ENCODE results near the gene KRTAP5-2. TPM values are rescaled to one million over a fixed set of nuclear protein-coding genes. Genes with fewer than 3 reads are reported as not detected.

Gene KRTAP5-2
- total RNA-seq, 1 donor from 2014 or later = not detected

- TF ChIP-seq CTCF (IDR thresholded peaks at IDR 0.05; ENCODE audit: unreplicated experiment) = no peak
- H3K4me3 Mint-ChIP-seq (ENCODE audit: unreplicated experiment) = no peak overlapping the region
- H3K9me3 Mint-ChIP-seq (ENCODE audit: unreplicated experiment) = no peaks in the 10 kb centered on the region
- no peak for DNase-seq (ENCODE audit: low spot score)
- H3K27me3 Mint-ChIP-seq (ENCODE audit: unreplicated experiment) = peaks cover 12% of the 10 kb centered on the region
- H3K4me1 Mint-ChIP-seq (ENCODE audit: unreplicated experiment) = no peaks in the 10 kb centered on the region
- H3K27ac Mint-ChIP-seq (ENCODE audit: unreplicated experiment) = no peak overlapping the region
- no peaks in the 10 kb centered on the region for H3K36me3 Mint-ChIP-seq (ENCODE audit: low read depth, unreplicated experiment)
Observed at GRCh38 chr11:1557904-1558774, 40.0 kb downstream of the KRTAP5-2 start.

DNA sequence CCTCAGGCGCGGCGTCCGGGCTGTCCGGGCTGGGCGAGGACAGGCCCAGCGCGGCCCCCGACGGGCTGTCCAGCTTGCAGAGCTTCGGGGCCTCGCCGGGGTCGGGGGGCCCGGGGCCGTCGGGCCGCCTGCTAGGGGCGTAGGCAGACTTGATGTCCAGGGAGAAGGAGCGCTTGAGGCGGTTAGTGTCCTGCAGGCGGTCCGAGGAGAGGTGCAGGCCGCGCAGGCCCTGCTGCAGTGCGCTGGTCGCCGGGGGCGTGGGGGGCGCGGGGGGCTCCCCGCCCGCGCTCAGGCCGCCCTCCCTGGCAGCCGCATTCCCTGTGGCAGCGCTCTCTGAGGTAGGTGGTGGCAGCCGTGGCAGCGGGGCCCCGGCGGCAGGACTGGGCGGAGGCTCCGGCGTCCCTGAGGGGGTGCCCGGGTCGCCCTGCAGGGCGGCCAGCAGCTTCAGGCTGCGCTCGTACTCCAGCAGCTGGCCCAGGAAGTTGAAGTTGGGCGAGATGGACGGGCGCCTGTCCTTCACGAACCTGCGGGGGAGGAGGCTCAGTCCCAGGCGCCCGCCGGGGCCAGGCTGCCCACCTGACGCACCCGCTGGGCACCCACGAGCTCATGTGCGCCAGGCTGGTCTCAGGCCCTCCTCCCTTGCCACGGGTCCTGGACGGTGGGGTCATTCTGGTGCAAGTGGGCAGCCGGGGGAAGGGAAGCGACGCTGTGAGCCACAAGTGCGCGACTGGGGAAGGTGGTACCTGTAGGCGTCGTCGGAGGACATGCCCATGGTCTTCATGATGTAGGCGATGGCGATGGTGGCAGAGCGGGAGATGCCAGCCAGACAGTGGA, 40.8 kb downstream of the KRTAP5-2 start:
- Mint-ChIP-seq H3K27me3 (ENCODE audit: unreplicated experiment) (peaks cover 7% of the 10 kb centered on the region), H3K9me3 (ENCODE audit: unreplicated experiment) (no peaks in the 10 kb centered on the region), H3K36me3 (ENCODE audit: low read depth, unreplicated experiment) (no peaks in the 10 kb centered on the region), H3K4me3 (ENCODE audit: unreplicated experiment) (no peak overlapping the region), H3K27ac (ENCODE audit: unreplicated experiment) (no peak overlapping the region), H3K4me1 (ENCODE audit: unreplicated experiment) (no peaks in the 10 kb centered on the region)
- no peak for DNase-seq (ENCODE audit: low spot score)
- TF ChIP-seq CTCF (IDR thresholded peaks at IDR 0.05; ENCODE audit: unreplicated experiment) = no peak

DNA sequence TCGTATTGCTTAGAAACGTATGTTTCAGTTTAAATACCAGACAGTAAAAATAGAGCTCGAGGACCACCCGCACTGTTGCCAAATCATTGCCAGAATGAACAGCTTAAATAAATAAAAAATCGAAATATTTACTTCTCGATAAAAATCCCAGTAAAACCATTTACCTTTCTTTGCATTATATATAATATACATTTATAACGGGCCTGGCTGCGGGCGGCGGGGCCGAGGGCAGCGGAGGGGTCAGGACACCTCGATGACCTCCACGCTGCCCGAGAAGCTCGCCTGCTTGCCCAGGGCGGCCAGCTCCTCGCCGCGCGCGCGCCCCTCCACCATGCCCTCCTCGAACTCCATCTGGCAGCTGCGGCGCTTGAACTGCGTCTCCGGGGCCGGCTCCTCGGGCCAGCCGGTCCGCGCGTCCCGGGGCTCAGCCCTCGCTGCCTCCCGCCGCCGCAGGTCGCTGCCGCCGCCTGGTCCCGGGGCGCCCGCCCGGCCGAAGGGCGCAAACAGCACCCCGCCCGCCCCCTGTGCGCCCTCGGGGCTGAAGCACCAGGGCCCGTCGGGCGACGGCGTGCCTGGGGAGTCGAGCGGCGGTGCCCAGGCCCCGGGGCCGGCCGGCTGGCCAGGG, 41.7 kb downstream of the KRTAP5-2 start:
- Mint-ChIP-seq H3K27ac (ENCODE audit: unreplicated experiment) (no peak overlapping the region), H3K27me3 (ENCODE audit: unreplicated experiment) (peaks cover 7% of the 10 kb centered on the region), H3K4me1 (ENCODE audit: unreplicated experiment) (no peaks in the 10 kb centered on the region), H3K36me3 (ENCODE audit: low read depth, unreplicated experiment) (no peaks in the 10 kb centered on the region), H3K4me3 (ENCODE audit: unreplicated experiment) (no peak overlapping the region), H3K9me3 (ENCODE audit: unreplicated experiment) (no peaks in the 10 kb centered on the region)
- DNase-seq (ENCODE audit: low spot score) = no peak
- no peak for TF ChIP-seq CTCF (IDR thresholded peaks at IDR 0.05; ENCODE audit: unreplicated experiment)

DNA sequence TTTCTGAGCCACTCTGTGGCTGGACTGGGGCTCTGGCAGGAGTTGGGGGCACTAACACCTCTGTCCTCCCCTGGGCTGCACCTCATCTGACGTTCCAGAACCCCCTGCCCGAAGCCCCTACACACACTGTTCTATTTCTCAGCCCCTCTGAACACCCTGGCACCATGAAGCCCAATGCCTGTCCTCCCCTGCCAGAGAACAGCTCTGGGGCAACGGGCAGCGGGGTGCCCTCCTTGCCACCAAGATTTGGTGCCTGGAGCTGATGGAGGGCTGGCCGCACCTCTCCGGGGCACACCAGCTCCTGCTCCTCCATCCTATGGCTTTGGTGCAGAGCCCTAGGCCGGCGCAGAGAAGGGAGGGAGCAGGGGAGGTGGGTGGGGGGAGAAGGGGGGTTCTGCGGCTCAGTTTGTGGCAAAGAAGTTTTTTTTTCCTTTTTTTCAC, 42.4 kb downstream of the KRTAP5-2 start:
- Mint-ChIP-seq H3K27me3 (ENCODE audit: unreplicated experiment) (peaks cover 7% of the 10 kb centered on the region), H3K36me3 (ENCODE audit: low read depth, unreplicated experiment) (no peaks in the 10 kb centered on the region), H3K4me3 (ENCODE audit: unreplicated experiment) (no peak overlapping the region), H3K9me3 (ENCODE audit: unreplicated experiment) (no peaks in the 10 kb centered on the region), H3K4me1 (ENCODE audit: unreplicated experiment) (no peaks in the 10 kb centered on the region), H3K27ac (ENCODE audit: unreplicated experiment) (no peak overlapping the region)
- TF ChIP-seq CTCF (IDR thresholded peaks at IDR 0.05; ENCODE audit: unreplicated experiment) = no peak
- DNase-seq (ENCODE audit: low spot score) = no peak
